GM21390 (cell line): ENCODE data around the gene TRIM24.
A peak's percentile ranks its signal among the peaks of the same experiment; 100 is the strongest.
"Not testable (repeated sequence)": the region's sequence is repeated elsewhere in the genome, so short reads cannot be mapped to it uniquely, and the experiment has no call there.

Experiments
- ATAC-seq: cut with Tn5 transposase; IDR thresholded peaks from one replicate; pipeline ENCODE4 v1.9.1; 2021; ENCODE audit not compliant: unreplicated experiment

TRIM24 gene

GRCh38 chr7:138460176-138460648 lies at the start of gene TRIM24:
Gene TRIM24 (plus strand): TSS chr7:138460259. CDS start chr7:138460549, 290 bp downstream.
- ATAC-seq = peak; percentile 75

- ATAC-seq = not testable (repeated sequence)
These were observed 48.0 kb upstream of the TRIM24 start for GRCh38 chr7:138412077-138412476.

GRCh38 chr7:138412921-138413320 lies 47.1 kb upstream of the TRIM24 start:
- not testable (repeated sequence) for ATAC-seq

- ATAC-seq = no peak
These were observed 42.9 kb upstream of the TRIM24 start for GRCh38 chr7:138417078-138417700.

GRCh38 chr7:138417764-138418163 lies 42.3 kb upstream of the TRIM24 start:
- no peak for ATAC-seq

GRCh38 chr7:138418403-138418802 lies 41.7 kb upstream of the TRIM24 start:
- ATAC-seq = not testable (repeated sequence)

- no peak for ATAC-seq
These were observed 35.0 kb upstream of the TRIM24 start for GRCh38 chr7:138425026-138425425.

- no peak for ATAC-seq
These were observed 30.3 kb upstream of the TRIM24 start for GRCh38 chr7:138429577-138430250.

- no peak for ATAC-seq
These were observed 28.5 kb upstream of the TRIM24 start for GRCh38 chr7:138431517-138431916.

- ATAC-seq = no peak
These were observed 26.2 kb upstream of the TRIM24 start for GRCh38 chr7:138433583-138434443.

GRCh38 chr7:138434597-138435019 lies 25.5 kb upstream of the TRIM24 start:
- ATAC-seq = no peak

GRCh38 chr7:138435231-138435919 lies 24.7 kb upstream of the TRIM24 start:
- ATAC-seq = no peak

GRCh38 chr7:138436388-138436787 lies 23.7 kb upstream of the TRIM24 start:
- no peak for ATAC-seq

GRCh38 chr7:138440460-138440859 lies 19.6 kb upstream of the TRIM24 start:
- no peak for ATAC-seq

- no peak for ATAC-seq
These were observed 17.2 kb upstream of the TRIM24 start for GRCh38 chr7:138442822-138443221.

GRCh38 chr7:138449580-138449979 lies 10.5 kb upstream of the TRIM24 start:
- no peak for ATAC-seq

- ATAC-seq = no peak
These were observed 4.5 kb upstream of the TRIM24 start for GRCh38 chr7:138455609-138456008.

- ATAC-seq = no peak
These were observed 3.8 kb upstream of the TRIM24 start for GRCh38 chr7:138456220-138456619.

- ATAC-seq = no peak
These were observed 1.3 kb upstream of the TRIM24 start for GRCh38 chr7:138458576-138459412.
